Right kidney (tissue), 1 donor: ENCODE measurements around the gene DACT2.

ENCODE experiments used
- DNase-seq: peaks from one replicate; pipeline ENCODE4 v3.0.0-alpha.2; 2016

Gene DACT2

GRCh38 chr6:168354338-168354737 is 34.8 kb upstream of the DACT2 start:
- DNase-seq, result no peak

- DNase-seq, result no peak
These were observed 33.5 kb upstream of the DACT2 start for GRCh38 chr6:168353041-168353440.

- no peak for DNase-seq
These were observed 32.5 kb upstream of the DACT2 start for GRCh38 chr6:168352096-168352495.

GRCh38 chr6:168349718-168350210 is 30.2 kb upstream of the DACT2 start:
- no peak for DNase-seq

- no peak for DNase-seq
These were observed 28.6 kb upstream of the DACT2 start for GRCh38 chr6:168348186-168348585.

- no peak for DNase-seq
These were observed 28.0 kb upstream of the DACT2 start for GRCh38 chr6:168347615-168348014.

GRCh38 chr6:168347053-168347452 is 27.5 kb upstream of the DACT2 start:
- DNase-seq, result no peak

GRCh38 chr6:168345896-168346754 is 26.5 kb upstream of the DACT2 start:
- peak; percentile 39 for DNase-seq

GRCh38 chr6:168345266-168345665 is 25.7 kb upstream of the DACT2 start:
- no peak for DNase-seq

- DNase-seq, result no peak
These were observed 24.8 kb upstream of the DACT2 start for GRCh38 chr6:168344338-168344737.

- DNase-seq, result no peak
These were observed 23.9 kb upstream of the DACT2 start for GRCh38 chr6:168343239-168344150.

GRCh38 chr6:168342636-168343035 is 23.1 kb upstream of the DACT2 start:
- no peak for DNase-seq

- no peak for DNase-seq
These were observed 21.8 kb upstream of the DACT2 start for GRCh38 chr6:168341280-168341900.

GRCh38 chr6:168340819-168341218 is 21.2 kb upstream of the DACT2 start:
- no peak for DNase-seq

GRCh38 chr6:168338777-168339176 is 19.2 kb upstream of the DACT2 start:
- DNase-seq, result no peak

GRCh38 chr6:168336967-168337366 is 17.4 kb upstream of the DACT2 start:
- no peak for DNase-seq

- DNase-seq, result no peak
These were observed 14.4 kb upstream of the DACT2 start for GRCh38 chr6:168333989-168334388.

- no peak for DNase-seq
These were observed 13.9 kb upstream of the DACT2 start for GRCh38 chr6:168333491-168333890.

- no peak for DNase-seq
These were observed 13.5 kb upstream of the DACT2 start for GRCh38 chr6:168333039-168333438.

GRCh38 chr6:168332020-168332419 is 12.4 kb upstream of the DACT2 start:
- no peak for DNase-seq

GRCh38 chr6:168331058-168331457 is 11.5 kb upstream of the DACT2 start:
- DNase-seq, result no peak

GRCh38 chr6:168330403-168330802 is 10.8 kb upstream of the DACT2 start:
- DNase-seq, result no peak

- no peak for DNase-seq
These were observed 8.5 kb upstream of the DACT2 start for GRCh38 chr6:168328086-168328485.
